HepG2 (cell line): ENCODE measurements around the gene CBFA2T2. TPM values are rescaled to one million over a fixed set of nuclear protein-coding genes. Genes with fewer than 3 reads are reported as not detected.

Experiments used
- ARID3A ChIP-seq: IDR thresholded peaks from 2 replicates; pipeline ENCODE4 v1.6.1; 2012; ENCODE audit warnings: low read depth, low read length, improper control_type of control experiment
- BRCA1 ChIP-seq: sonication (generic); formaldehyde crosslinking; IDR thresholded peaks from 2 replicates; pipeline ENCODE4 v1.4.0; 2020; ENCODE audit warnings: missing genetic modification reagents
- ELF4 ChIP-seq: sonication (generic); formaldehyde crosslinking; IDR thresholded peaks from 2 replicates; pipeline ENCODE4 v1.5.0; 2020; ENCODE audit warnings: missing genetic modification reagents, mild to moderate bottlenecking, moderate library complexity, borderline replicate concordance
- FOXA3 ChIP-seq: IDR thresholded peaks from 2 replicates; pipeline ENCODE4 v1.6.1; 2016; ENCODE audit warnings: missing genetic modification reagents, missing compliant biosample characterization
- IRX3 ChIP-seq: sonication (generic); formaldehyde crosslinking; IDR thresholded peaks from 2 replicates; pipeline ENCODE4 v1.8.1; 2023; ENCODE audit warnings: mild to moderate bottlenecking, low read depth, missing genetic modification reagents, borderline replicate concordance
- MED8 ChIP-seq: sonication (generic); formaldehyde crosslinking; IDR thresholded peaks from 2 replicates; pipeline ENCODE4 v1.8.1; 2023; ENCODE audit warnings: mild to moderate bottlenecking, missing genetic modification reagents; ENCODE audit not compliant: insufficient replicate concordance
- MTF2 ChIP-seq: sonication (generic); formaldehyde crosslinking; IDR thresholded peaks from 2 replicates; pipeline ENCODE4 v1.5.0; 2020; ENCODE audit warnings: missing genetic modification reagents, borderline replicate concordance
- MXD3 ChIP-seq: IDR thresholded peaks from 2 replicates; pipeline ENCODE4 v1.6.1; 2016; ENCODE audit warnings: mild to moderate bottlenecking, missing biosample characterization, missing genetic modification reagents
- NFRKB ChIP-seq: fragments of 450-650 bp; IDR thresholded peaks from 2 replicates; pipeline ENCODE4 v1.6.1; 2017
- NR3C1 ChIP-seq: sonication (generic); formaldehyde crosslinking; IDR thresholded peaks from 2 replicates; pipeline ENCODE4 v1.4.0; 2020; ENCODE audit warnings: missing genetic modification reagents
- PRDM4 ChIP-seq: sonication (generic); formaldehyde crosslinking; IDR thresholded peaks from 2 replicates; pipeline ENCODE4 v1.9.0; 2021; ENCODE audit warnings: missing genetic modification reagents, borderline replicate concordance
- RBAK ChIP-seq: sonication (generic); formaldehyde crosslinking; IDR thresholded peaks from 2 replicates; pipeline ENCODE4 v1.5.1; 2020; ENCODE audit warnings: mild to moderate bottlenecking, missing genetic modification reagents
- REL ChIP-seq: sonication (generic); formaldehyde crosslinking; conservative IDR thresholded peaks from 2 replicates; pipeline ENCODE4 v1.8.0; 2022; ENCODE audit warnings: mild to moderate bottlenecking, missing genetic modification reagents, moderate library complexity
- TERF1 ChIP-seq: sonication (generic); formaldehyde crosslinking; IDR thresholded peaks from 2 replicates; pipeline ENCODE4 v1.8.0; 2022; ENCODE audit warnings: mild to moderate bottlenecking, missing genetic modification reagents, moderate library complexity
- THAP11 ChIP-seq: IDR thresholded peaks from 2 replicates; pipeline ENCODE4 v1.6.1; 2016; ENCODE audit warnings: missing biosample characterization, missing genetic modification reagents
- TRIM24 ChIP-seq: sonication (generic); formaldehyde crosslinking; IDR thresholded peaks from 2 replicates; pipeline ENCODE4 v1.8.0; 2022; ENCODE audit warnings: mild to moderate bottlenecking, missing genetic modification reagents
- XBP1 ChIP-seq: sonication (generic); formaldehyde crosslinking; IDR thresholded peaks from 2 replicates; pipeline ENCODE4 v1.5.0; 2020; ENCODE audit warnings: missing genetic modification reagents
- ZKSCAN8 ChIP-seq: IDR thresholded peaks from 2 replicates; pipeline ENCODE4 v1.6.1; 2016; ENCODE audit warnings: borderline replicate concordance, missing genetic modification reagents, missing compliant biosample characterization
- ZNF230 ChIP-seq: sonication (generic); formaldehyde crosslinking; IDR thresholded peaks from 2 replicates; pipeline ENCODE4 v1.4.0; 2020; ENCODE audit warnings: mild to moderate bottlenecking, missing genetic modification reagents
- ZNF232 ChIP-seq: sonication (generic); formaldehyde crosslinking; IDR thresholded peaks from 2 replicates; pipeline ENCODE4 v1.4.0; 2020; ENCODE audit warnings: missing genetic modification reagents, borderline replicate concordance
- ZNF34 ChIP-seq: sonication (generic); formaldehyde crosslinking; IDR thresholded peaks from 2 replicates; pipeline ENCODE4 v1.4.0; 2020; ENCODE audit warnings: mild to moderate bottlenecking, missing genetic modification reagents, borderline replicate concordance
- ZNF546 ChIP-seq: sonication (generic); formaldehyde crosslinking; conservative IDR thresholded peaks from 2 replicates; pipeline ENCODE4 v1.8.1; 2023; ENCODE audit warnings: mild to moderate bottlenecking, missing genetic modification reagents
- ZNF552 ChIP-seq: sonication (generic); formaldehyde crosslinking; IDR thresholded peaks from 2 replicates; pipeline ENCODE4 v1.9.0; 2022; ENCODE audit warnings: missing genetic modification reagents, mild to moderate bottlenecking, borderline replicate concordance
- ZNF619 ChIP-seq: sonication (generic); formaldehyde crosslinking; IDR thresholded peaks from 2 replicates; pipeline ENCODE4 v1.4.0; 2020; ENCODE audit warnings: mild to moderate bottlenecking, missing genetic modification reagents
- ZZZ3 ChIP-seq: sonication (generic); formaldehyde crosslinking; IDR thresholded peaks from 2 replicates; pipeline ENCODE4 v1.4.0; 2020; ENCODE audit warnings: missing genetic modification reagents, mild to moderate bottlenecking, borderline replicate concordance
- polyA plus RNA-seq, 8 experiments: library from polyadenylated mRNA; depleted of rRNA in 3 of 8; stranded (reverse) in 7 of 8; unstranded in 1 of 8; fragments of >200 nt; fragmentation: Illumina TruSeq in 4 of 8; extraction: Trizol in 4 of 8; gene quantifications; 2 replicates each; pipeline versions ENCODE4 v1.2.1 to v1.2.3, GENCODE V29; 2011 to 2016; ENCODE audit warnings: low read depth in 4 of 8, missing spikeins in 1 of 8, mixed read lengths in 1 of 8; ENCODE audit not compliant: insufficient read depth in 1 of 8
- total RNA-seq, 5 experiments: library from RNA; depleted of rRNA; stranded (reverse); fragments of >200 nt; fragmentation: Illumina TruSeq; extraction: Trizol; gene quantifications; 2 replicates each; pipeline ENCODE4 v1.2.3, GENCODE V29; 2016; ENCODE audit warnings: low read depth in 1 of 5

The CBFA2T2 gene
- total and polyA plus RNA-seq, 2 of the 13 experiments (the other 11 are each of a cell fraction or from before 2014, with no cell fraction given), result 6.3 to 21.2 TPM

- TF ChIP-seq NR3C1 (CRISPR knock-in tag) (no peak), ZNF230 (CRISPR knock-in tag) (no peak), ARID3A (peak; percentile 51; the same call in 1 of the 2 replicates), ZNF552 (no peak), ZNF34 (no peak), TRIM24 (no peak), ZNF546 (no peak), REL (CRISPR knock-in tag) (no peak), THAP11 (CRISPR knock-in tag) (peak; percentile 64), TERF1 (CRISPR knock-in tag) (no peak), MXD3 (CRISPR knock-in tag) (0 out of 2 replicates have a peak, but pooled peaks have one; percentile 50), PRDM4 (CRISPR knock-in tag) (no peak), BRCA1 (CRISPR knock-in tag) (no peak), ZNF619 (CRISPR knock-in tag) (no peak), NFRKB (no peak), ZZZ3 (no peak), ELF4 (CRISPR knock-in tag) (no peak), FOXA3 (CRISPR knock-in tag) (peak; percentile 99), XBP1 (CRISPR knock-in tag) (no peak), MED8 (CRISPR knock-in tag) (no peak), MTF2 (no peak), ZNF232 (CRISPR knock-in tag) (no peak), RBAK (CRISPR knock-in tag) (no peak), ZKSCAN8 (CRISPR knock-in tag) (peak; percentile 81), IRX3 (CRISPR knock-in tag) (no peak)
Observed at GRCh38 chr20:33561692-33562601, 72.1 kb downstream of the CBFA2T2 start (continued).
